ENCODE data around the gene PPP1R7.

DNA sequence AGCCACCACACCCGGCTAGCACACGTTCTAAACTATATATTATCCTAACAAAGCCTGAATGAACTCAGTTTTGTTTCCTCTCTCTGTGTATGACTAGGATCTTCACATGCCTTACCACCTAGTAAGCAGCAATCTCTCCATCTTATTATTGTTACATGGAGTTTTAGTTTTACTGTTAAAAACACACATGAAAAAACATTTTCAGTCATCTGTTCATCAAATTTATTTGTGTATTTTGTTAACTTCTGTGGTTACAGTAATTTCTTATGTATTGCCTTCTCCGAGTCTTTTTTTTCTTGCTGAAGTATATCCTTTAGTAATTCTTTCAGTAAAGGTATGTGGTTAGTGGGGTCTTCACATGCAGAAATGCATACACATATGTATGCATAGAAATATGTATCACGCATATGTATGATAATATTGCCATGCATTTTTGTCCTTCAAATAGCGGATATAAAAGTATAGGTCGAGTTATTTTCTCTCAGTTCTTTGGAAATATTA lies 69.6 kb downstream of the PPP1R7 start:
- TF ChIP-seq, protein P1, sequence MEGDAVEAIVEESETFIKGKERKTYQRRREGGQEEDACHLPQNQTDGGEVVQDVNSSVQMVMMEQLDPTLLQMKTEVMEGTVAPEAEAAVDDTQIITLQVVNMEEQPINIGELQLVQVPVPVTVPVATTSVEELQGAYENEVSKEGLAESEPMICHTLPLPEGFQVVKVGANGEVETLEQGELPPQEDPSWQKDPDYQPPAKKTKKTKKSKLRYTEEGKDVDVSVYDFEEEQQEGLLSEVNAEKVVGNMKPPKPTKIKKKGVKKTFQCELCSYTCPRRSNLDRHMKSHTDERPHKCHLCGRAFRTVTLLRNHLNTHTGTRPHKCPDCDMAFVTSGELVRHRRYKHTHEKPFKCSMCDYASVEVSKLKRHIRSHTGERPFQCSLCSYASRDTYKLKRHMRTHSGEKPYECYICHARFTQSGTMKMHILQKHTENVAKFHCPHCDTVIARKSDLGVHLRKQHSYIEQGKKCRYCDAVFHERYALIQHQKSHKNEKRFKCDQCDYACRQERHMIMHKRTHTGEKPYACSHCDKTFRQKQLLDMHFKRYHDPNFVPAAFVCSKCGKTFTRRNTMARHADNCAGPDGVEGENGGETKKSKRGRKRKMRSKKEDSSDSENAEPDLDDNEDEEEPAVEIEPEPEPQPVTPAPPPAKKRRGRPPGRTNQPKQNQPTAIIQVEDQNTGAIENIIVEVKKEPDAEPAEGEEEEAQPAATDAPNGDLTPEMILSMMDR (IDR thresholded peaks at IDR 0.05 in 2 of 3, conservative IDR thresholded peaks at IDR 0.05 in 1 of 3; ENCODE audit: borderline replicate concordance in 1 of 3, insufficient read depth in 1 of 3, low read depth in 2 of 3, low read length in 2 of 3) = no peak
- TF ChIP-seq YY1 (IDR thresholded peaks at IDR 0.05; ENCODE audit: extremely low read depth, insufficient replicate concordance, low read depth, low read length) (no peak), EZH2phosphoT487 (IDR thresholded peaks at IDR 0.05; ENCODE audit: borderline replicate concordance) (no peak)

Data from HCT116 (cell line).